Measurements from ENCODE around the gene PTMS.

PTMS gene

GRCh38 chr12:6758506-6759095 lies 7.6 kb upstream of the PTMS start:
- no peak overlapping the region for H3K4me3 ChIP-seq (ENCODE audit: low read depth, low read length)
- no peak for DNase-seq (ENCODE audit: low read depth)
- no peak for TF ChIP-seq MAX (IDR thresholded peaks at IDR 0.05; ENCODE audit: low read depth, low read length)
- TF ChIP-seq MYC (IDR thresholded peaks at IDR 0.05; ENCODE audit: low read depth, low read length) = no peak
- TF ChIP-seq POLR2A (IDR thresholded peaks at IDR 0.05; ENCODE audit: extremely low read depth, insufficient read length) = no peak
- no peak for TF ChIP-seq CTCF (IDR thresholded peaks at IDR 0.05; ENCODE audit: low read depth, low read length)

GRCh38 chr12:6759741-6760140 lies 6.4 kb upstream of the PTMS start:
- TF ChIP-seq POLR2A (IDR thresholded peaks at IDR 0.05; ENCODE audit: extremely low read depth, insufficient read length) (no peak), MAX (IDR thresholded peaks at IDR 0.05; ENCODE audit: low read depth, low read length) (no peak), MYC (IDR thresholded peaks at IDR 0.05; ENCODE audit: low read depth, low read length) (no peak), CTCF (IDR thresholded peaks at IDR 0.05; ENCODE audit: low read depth, low read length) (no peak)
- no peak overlapping the region for H3K4me3 ChIP-seq (ENCODE audit: low read depth, low read length)
- no peak for DNase-seq (ENCODE audit: low read depth)

GRCh38 chr12:6763380-6763779 lies 2.8 kb upstream of the PTMS start:
- TF ChIP-seq MAX (IDR thresholded peaks at IDR 0.05; ENCODE audit: low read depth, low read length) (no peak), MYC (IDR thresholded peaks at IDR 0.05; ENCODE audit: low read depth, low read length) (no peak), POLR2A (IDR thresholded peaks at IDR 0.05; ENCODE audit: extremely low read depth, insufficient read length) (no peak), CTCF (IDR thresholded peaks at IDR 0.05; ENCODE audit: low read depth, low read length) (no peak)
- no peak for DNase-seq (ENCODE audit: low read depth)
- H3K4me3 ChIP-seq (ENCODE audit: low read depth, low read length) = no peak overlapping the region

GRCh38 chr12:6764011-6764828 lies 1.9 kb upstream of the PTMS start:
- no peak overlapping the region for H3K4me3 ChIP-seq (ENCODE audit: low read depth, low read length)
- TF ChIP-seq MAX (IDR thresholded peaks at IDR 0.05; ENCODE audit: low read depth, low read length) (no peak), POLR2A (IDR thresholded peaks at IDR 0.05; ENCODE audit: extremely low read depth, insufficient read length) (no peak), MYC (IDR thresholded peaks at IDR 0.05; ENCODE audit: low read depth, low read length) (no peak), CTCF (IDR thresholded peaks at IDR 0.05; ENCODE audit: low read depth, low read length) (no peak)
- DNase-seq (ENCODE audit: low read depth) = peak; percentile 69

GRCh38 chr12:6765048-6765633 lies 1.0 kb upstream of the PTMS start:
- TF ChIP-seq POLR2A (IDR thresholded peaks at IDR 0.05; ENCODE audit: extremely low read depth, insufficient read length) (no peak), CTCF (IDR thresholded peaks at IDR 0.05; ENCODE audit: low read depth, low read length) (no peak), MYC (IDR thresholded peaks at IDR 0.05; ENCODE audit: low read depth, low read length) (no peak), MAX (IDR thresholded peaks at IDR 0.05; ENCODE audit: low read depth, low read length) (no peak)
- no peak for DNase-seq (ENCODE audit: low read depth)
- H3K4me3 ChIP-seq (ENCODE audit: low read depth, low read length) = no peak overlapping the region

Measured in NB4 (cell line).